Suprapubic skin (tissue), 4 donors: ENCODE data around the gene DHX35.

Source experiments
- POLR2A ChIP-seq, 2 donors: fragments of 450-650 bp; IDR thresholded peaks; one replicate each; pipeline ENCODE4 v1.6.1; 2017; ENCODE audit warnings: antibody characterized with exemption in 2 of 2, mild to moderate bottlenecking in 2 of 2, moderate library complexity in 2 of 2
- POLR2AphosphoS5 ChIP-seq, 3 donors: sonication (generic); formaldehyde crosslinking; IDR thresholded peaks; one replicate each; pipeline ENCODE4 v1.6.1; 2017; ENCODE audit warnings: antibody characterized with exemption in 3 of 3
- TF ChIP-seq, protein P1 (sequence below), 2 donors: fragments of 200-600 bp in 1 of 2; fragments of 450-650 bp in 1 of 2; sonication (generic) in 1 of 2; IDR thresholded peaks; one replicate each; pipeline ENCODE4 v1.5.1; 2016 to 2019; ENCODE audit warnings: antibody characterized with exemption in 2 of 2, mild to moderate bottlenecking in 1 of 2, moderate library complexity in 1 of 2

DNA sequence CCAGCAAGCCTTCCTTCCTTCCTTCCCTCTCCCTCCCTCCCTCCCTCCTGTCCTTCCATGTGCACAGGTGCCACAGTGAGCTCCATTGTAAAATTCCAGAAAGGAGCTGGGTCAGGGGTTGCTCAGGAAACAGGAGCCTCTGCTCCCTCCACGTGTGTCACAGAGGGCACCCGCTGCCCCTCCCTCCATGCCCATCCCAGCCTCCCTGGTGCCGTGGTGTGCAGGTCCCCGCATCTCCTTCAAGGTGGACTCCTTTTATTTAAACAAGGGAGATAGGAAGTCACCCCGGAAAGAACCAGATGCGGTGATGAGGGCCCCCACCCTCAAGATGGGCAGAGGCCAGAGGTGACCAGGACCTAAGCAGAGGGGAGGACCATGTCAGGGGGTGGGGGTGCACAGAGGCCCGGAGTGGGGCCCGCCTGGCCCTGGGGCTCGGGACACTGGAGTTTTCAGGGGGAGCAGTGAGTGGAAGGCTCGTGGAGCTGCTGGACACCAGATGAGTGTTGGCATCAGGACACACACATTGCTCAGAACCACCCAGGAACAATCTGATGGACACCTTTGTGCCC lies 85.4 kb downstream of the DHX35 start:
- no peak for TF ChIP-seq POLR2A (IDR thresholded peaks at IDR 0.05)
- TF ChIP-seq, protein P1, sequence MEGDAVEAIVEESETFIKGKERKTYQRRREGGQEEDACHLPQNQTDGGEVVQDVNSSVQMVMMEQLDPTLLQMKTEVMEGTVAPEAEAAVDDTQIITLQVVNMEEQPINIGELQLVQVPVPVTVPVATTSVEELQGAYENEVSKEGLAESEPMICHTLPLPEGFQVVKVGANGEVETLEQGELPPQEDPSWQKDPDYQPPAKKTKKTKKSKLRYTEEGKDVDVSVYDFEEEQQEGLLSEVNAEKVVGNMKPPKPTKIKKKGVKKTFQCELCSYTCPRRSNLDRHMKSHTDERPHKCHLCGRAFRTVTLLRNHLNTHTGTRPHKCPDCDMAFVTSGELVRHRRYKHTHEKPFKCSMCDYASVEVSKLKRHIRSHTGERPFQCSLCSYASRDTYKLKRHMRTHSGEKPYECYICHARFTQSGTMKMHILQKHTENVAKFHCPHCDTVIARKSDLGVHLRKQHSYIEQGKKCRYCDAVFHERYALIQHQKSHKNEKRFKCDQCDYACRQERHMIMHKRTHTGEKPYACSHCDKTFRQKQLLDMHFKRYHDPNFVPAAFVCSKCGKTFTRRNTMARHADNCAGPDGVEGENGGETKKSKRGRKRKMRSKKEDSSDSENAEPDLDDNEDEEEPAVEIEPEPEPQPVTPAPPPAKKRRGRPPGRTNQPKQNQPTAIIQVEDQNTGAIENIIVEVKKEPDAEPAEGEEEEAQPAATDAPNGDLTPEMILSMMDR (IDR thresholded peaks at IDR 0.05), result no peak
- TF ChIP-seq POLR2AphosphoS5 (IDR thresholded peaks at IDR 0.05), result no peak
